ENCODE results near the gene C3orf80. TPM values are rescaled to one million over a fixed set of nuclear protein-coding genes. Genes with fewer than 3 reads are reported as not detected.
A peak's percentile ranks its signal among the peaks of the same experiment; 100 is the strongest.
"Not testable (repeated sequence)": the region's sequence is repeated elsewhere in the genome, so short reads cannot be mapped to it uniquely, and the experiment has no call there.

The C3orf80 gene
- polyA plus RNA-seq, 2 of the 4 experiments (the other 2 are of a cell fraction), result 1.7 to 3.7 TPM

DNA sequence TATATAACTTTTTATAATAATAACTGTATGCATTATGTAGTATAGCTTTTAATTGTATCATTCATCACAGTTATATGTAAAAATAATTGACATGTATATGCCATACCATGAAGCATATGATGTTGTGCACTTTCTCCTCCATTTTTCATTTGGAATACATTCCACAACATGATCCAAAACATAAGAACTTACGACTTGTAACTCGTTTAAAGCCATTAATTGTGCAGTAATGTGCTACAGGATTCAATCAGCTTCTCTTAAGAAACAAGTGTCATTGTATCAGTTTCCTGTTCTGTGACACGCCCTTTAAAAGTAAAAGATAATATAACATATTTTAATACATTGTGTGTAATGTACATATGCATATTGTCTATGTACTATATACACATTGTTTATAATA, 2.2 kb downstream of the C3orf80 start:
- POLR2A ChIA-PET, result no interaction called here
- FAIRE-seq, result no peak
- CTCF ChIA-PET, result interaction anchor here (0.7 to 1.1 kb wide), 2 partner anchors 65 to 115 kb away, joined by 3 to 4 read pairs; no protein-coding TSS in a partner anchor

DNA sequence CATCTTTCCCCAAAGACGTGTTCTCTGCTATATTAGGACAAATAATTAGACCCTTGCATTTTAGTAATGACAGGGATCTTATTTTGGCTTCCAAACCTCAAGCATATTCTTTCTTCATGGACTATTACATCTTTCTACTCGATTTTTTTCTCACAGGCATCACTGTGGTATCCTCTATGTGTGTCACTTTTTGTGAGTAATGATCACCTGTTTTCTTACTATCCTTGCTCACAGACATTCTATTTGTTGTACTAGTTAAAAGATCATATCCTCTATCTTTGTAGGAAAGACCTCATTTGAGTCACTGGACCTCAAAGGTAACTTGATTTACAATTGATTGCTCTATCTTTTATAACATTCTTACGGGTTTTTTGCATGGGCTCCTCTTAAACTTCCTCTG, 6.8 kb downstream of the C3orf80 start:
- Histone ChIP-seq H3K9me3 (no peaks in the 10 kb centered on the region), H3K4me1 (no peaks in the 10 kb centered on the region), H3K27ac (no peak overlapping the region), H3K4me3 (no peak overlapping the region), H3K4me2 (no peak overlapping the region)
- FAIRE-seq (no peak), DNase-seq (ENCODE audit: low read depth in 1 of 2, low spot score in 1 of 2) (no peak), ATAC-seq (no peak)
- POLR2A ChIA-PET, result no interaction called here
- TF ChIP-seq MAZ (IDR thresholded peaks at IDR 0.05; ENCODE audit: borderline replicate concordance, low read depth, low read length) (no peak), CHD2 (IDR thresholded peaks at IDR 0.05; ENCODE audit: low read length, partially characterized antibody) (no peak), HEYL (CRISPR knock-in tag; IDR thresholded peaks at IDR 0.05) (no peak), NR3C1 (IDR thresholded peaks at IDR 0.05) (no peak), FOXS1 (CRISPR knock-in tag; IDR thresholded peaks at IDR 0.05) (no peak), ZC3H11A (IDR thresholded peaks at IDR 0.05) (no peak), FOSB (CRISPR knock-in tag; IDR thresholded peaks at IDR 0.05) (no peak), SREBF2 (IDR thresholded peaks at IDR 0.05) (no peak), ZNF302 (CRISPR knock-in tag; IDR thresholded peaks at IDR 0.05) (no peak), CHD4 (IDR thresholded peaks at IDR 0.05; ENCODE audit: borderline replicate concordance) (no peak)
- TF ChIP-seq, protein P1, sequence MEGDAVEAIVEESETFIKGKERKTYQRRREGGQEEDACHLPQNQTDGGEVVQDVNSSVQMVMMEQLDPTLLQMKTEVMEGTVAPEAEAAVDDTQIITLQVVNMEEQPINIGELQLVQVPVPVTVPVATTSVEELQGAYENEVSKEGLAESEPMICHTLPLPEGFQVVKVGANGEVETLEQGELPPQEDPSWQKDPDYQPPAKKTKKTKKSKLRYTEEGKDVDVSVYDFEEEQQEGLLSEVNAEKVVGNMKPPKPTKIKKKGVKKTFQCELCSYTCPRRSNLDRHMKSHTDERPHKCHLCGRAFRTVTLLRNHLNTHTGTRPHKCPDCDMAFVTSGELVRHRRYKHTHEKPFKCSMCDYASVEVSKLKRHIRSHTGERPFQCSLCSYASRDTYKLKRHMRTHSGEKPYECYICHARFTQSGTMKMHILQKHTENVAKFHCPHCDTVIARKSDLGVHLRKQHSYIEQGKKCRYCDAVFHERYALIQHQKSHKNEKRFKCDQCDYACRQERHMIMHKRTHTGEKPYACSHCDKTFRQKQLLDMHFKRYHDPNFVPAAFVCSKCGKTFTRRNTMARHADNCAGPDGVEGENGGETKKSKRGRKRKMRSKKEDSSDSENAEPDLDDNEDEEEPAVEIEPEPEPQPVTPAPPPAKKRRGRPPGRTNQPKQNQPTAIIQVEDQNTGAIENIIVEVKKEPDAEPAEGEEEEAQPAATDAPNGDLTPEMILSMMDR (IDR thresholded peaks at IDR 0.05), result no peak
- TF ChIP-seq, protein P2, sequence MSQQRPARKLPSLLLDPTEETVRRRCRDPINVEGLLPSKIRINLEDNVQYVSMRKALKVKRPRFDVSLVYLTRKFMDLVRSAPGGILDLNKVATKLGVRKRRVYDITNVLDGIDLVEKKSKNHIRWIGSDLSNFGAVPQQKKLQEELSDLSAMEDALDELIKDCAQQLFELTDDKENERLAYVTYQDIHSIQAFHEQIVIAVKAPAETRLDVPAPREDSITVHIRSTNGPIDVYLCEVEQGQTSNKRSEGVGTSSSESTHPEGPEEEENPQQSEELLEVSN (IDR thresholded peaks at IDR 0.05; ENCODE audit: borderline replicate concordance, low read depth), result no peak
- TF ChIP-seq, protein P3, sequence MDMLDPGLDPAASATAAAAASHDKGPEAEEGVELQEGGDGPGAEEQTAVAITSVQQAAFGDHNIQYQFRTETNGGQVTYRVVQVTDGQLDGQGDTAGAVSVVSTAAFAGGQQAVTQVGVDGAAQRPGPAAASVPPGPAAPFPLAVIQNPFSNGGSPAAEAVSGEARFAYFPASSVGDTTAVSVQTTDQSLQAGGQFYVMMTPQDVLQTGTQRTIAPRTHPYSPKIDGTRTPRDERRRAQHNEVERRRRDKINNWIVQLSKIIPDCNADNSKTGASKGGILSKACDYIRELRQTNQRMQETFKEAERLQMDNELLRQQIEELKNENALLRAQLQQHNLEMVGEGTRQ (IDR thresholded peaks at IDR 0.05), result no peak
- TF ChIP-seq, protein P4, sequence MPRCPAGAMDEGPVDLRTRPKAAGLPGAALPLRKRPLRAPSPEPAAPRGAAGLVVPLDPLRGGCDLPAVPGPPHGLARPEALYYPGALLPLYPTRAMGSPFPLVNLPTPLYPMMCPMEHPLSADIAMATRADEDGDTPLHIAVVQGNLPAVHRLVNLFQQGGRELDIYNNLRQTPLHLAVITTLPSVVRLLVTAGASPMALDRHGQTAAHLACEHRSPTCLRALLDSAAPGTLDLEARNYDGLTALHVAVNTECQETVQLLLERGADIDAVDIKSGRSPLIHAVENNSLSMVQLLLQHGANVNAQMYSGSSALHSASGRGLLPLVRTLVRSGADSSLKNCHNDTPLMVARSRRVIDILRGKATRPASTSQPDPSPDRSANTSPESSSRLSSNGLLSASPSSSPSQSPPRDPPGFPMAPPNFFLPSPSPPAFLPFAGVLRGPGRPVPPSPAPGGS (IDR thresholded peaks at IDR 0.05), result no peak
- 41% methylated on average over 3 of the region's 3 CpGs for WGBS (ENCODE audit: missing lambda C conversion rate)
- CTCF ChIA-PET, result no interaction called here

More for the DNA sequence above, 2.2 kb downstream of the C3orf80 start:
- H3K27ac ChIP-seq, result no peak overlapping the region
- no peak for TF ChIP-seq HOXA7 (CRISPR knock-in tag; IDR thresholded peaks at IDR 0.05)
- TF ChIP-seq, protein P2 (IDR thresholded peaks at IDR 0.05; ENCODE audit: borderline replicate concordance, low read depth), result no peak
- TF ChIP-seq, protein P5, sequence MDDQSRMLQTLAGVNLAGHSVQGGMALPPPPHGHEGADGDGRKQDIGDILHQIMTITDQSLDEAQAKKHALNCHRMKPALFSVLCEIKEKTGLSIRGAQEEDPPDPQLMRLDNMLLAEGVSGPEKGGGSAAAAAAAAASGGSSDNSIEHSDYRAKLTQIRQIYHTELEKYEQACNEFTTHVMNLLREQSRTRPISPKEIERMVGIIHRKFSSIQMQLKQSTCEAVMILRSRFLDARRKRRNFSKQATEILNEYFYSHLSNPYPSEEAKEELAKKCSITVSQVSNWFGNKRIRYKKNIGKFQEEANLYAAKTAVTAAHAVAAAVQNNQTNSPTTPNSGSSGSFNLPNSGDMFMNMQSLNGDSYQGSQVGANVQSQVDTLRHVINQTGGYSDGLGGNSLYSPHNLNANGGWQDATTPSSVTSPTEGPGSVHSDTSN (IDR thresholded peaks at IDR 0.05), result no peak
- TF ChIP-seq RAD21 (conservative IDR thresholded peaks at IDR 0.05 in 1 of 2, IDR thresholded peaks at IDR 0.05 in 1 of 2), result no peak
- TF ChIP-seq, protein P6, sequence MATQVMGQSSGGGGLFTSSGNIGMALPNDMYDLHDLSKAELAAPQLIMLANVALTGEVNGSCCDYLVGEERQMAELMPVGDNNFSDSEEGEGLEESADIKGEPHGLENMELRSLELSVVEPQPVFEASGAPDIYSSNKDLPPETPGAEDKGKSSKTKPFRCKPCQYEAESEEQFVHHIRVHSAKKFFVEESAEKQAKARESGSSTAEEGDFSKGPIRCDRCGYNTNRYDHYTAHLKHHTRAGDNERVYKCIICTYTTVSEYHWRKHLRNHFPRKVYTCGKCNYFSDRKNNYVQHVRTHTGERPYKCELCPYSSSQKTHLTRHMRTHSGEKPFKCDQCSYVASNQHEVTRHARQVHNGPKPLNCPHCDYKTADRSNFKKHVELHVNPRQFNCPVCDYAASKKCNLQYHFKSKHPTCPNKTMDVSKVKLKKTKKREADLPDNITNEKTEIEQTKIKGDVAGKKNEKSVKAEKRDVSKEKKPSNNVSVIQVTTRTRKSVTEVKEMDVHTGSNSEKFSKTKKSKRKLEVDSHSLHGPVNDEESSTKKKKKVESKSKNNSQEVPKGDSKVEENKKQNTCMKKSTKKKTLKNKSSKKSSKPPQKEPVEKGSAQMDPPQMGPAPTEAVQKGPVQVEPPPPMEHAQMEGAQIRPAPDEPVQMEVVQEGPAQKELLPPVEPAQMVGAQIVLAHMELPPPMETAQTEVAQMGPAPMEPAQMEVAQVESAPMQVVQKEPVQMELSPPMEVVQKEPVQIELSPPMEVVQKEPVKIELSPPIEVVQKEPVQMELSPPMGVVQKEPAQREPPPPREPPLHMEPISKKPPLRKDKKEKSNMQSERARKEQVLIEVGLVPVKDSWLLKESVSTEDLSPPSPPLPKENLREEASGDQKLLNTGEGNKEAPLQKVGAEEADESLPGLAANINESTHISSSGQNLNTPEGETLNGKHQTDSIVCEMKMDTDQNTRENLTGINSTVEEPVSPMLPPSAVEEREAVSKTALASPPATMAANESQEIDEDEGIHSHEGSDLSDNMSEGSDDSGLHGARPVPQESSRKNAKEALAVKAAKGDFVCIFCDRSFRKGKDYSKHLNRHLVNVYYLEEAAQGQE (IDR thresholded peaks at IDR 0.05), result no peak
- no peak for TF ChIP-seq HOXB13 (CRISPR knock-in tag; IDR thresholded peaks at IDR 0.05; ENCODE audit: low read depth)
- TF ChIP-seq, protein P7, sequence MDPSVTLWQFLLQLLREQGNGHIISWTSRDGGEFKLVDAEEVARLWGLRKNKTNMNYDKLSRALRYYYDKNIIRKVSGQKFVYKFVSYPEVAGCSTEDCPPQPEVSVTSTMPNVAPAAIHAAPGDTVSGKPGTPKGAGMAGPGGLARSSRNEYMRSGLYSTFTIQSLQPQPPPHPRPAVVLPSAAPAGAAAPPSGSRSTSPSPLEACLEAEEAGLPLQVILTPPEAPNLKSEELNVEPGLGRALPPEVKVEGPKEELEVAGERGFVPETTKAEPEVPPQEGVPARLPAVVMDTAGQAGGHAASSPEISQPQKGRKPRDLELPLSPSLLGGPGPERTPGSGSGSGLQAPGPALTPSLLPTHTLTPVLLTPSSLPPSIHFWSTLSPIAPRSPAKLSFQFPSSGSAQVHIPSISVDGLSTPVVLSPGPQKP (IDR thresholded peaks at IDR 0.05; ENCODE audit: low read depth, low read length), result no peak
- TF ChIP-seq RNF2 (IDR thresholded peaks at IDR 0.05; ENCODE audit: borderline replicate concordance, low read depth), result no peak
- TF ChIP-seq CEBPB (IDR thresholded peaks at IDR 0.05), result no peak
- H3K9me3 ChIP-seq, result no peaks in the 10 kb centered on the region
- 59% methylated on average over 3 of the region's 3 CpGs for WGBS (ENCODE audit: missing lambda C conversion rate)
- ATAC-seq (no peak), DNase-seq (ENCODE audit: low read depth in 1 of 2, low spot score in 1 of 2) (no peak)
- no peaks in the 10 kb centered on the region for H3K4me1 ChIP-seq
- no peak overlapping the region for H3K4me3 ChIP-seq
- peak overlapping the region; percentile 77; the same call in 1 of the 3 replicates for H3K4me2 ChIP-seq

DNA sequence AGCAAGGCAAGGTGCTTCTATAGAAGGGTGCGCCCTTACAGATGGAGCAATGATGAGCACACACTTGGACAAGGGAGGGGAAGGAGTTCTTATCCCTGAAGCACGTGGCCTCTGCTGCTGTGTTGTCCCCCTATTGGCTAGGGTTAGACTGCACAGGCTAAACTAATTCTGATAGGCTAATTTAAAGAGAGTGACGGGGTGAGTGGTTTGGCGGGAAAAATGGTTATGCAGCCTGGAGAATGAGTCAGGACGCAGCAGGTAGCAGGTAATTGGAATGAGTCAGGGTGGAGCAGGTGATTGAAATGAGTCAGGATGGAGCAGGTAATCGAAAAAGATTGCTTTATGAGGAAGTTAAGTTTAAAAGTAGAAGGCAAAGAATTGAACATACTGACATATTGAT, 15.5 kb downstream of the C3orf80 start:
- H3K4me3 ChIP-seq, ATAC-seq, H3K4me1 ChIP-seq, FAIRE-seq, H3K9me3 ChIP-seq, H3K27ac ChIP-seq, POLR2A ChIA-PET, H3K4me2 ChIP-seq: not testable (repeated sequence)
- peak in 1 of 2 experiments; percentile 29 for DNase-seq (ENCODE audit: low read depth in 1 of 2, low spot score in 1 of 2)
- WGBS (ENCODE audit: missing lambda C conversion rate), result 65% methylated on average over 6 of the region's 6 CpGs
- CTCF ChIA-PET, result interaction anchor here (1.9 kb wide), 1 partner anchor 15 kb away, joined by 9 read pairs; the partner anchor contains the start of gene C3orf80

Data from A549 (cell line).